Hippocampal formation (tissue), 2 donors: ENCODE data around the gene NUP85.
"Not testable (repeated sequence)": the region's sequence is repeated elsewhere in the genome, so short reads cannot be mapped to it uniquely, and the experiment has no call there.

Experiments
- DNase-seq, 2 donors: peaks; one replicate each; lab custom pipeline; 2025; lab: John Stamatoyannopoulos, UW

NUP85 gene

GRCh38 chr17:75241143-75241430, 35.6 kb downstream of the NUP85 start:
- no peak for DNase-seq

GRCh38 chr17:75241502-75241901, 36.0 kb downstream of the NUP85 start:
- DNase-seq: no peak

- no peak for DNase-seq
These were observed 36.5 kb downstream of the NUP85 start for GRCh38 chr17:75241996-75242460.

- no peak for DNase-seq
These were observed 37.1 kb downstream of the NUP85 start for GRCh38 chr17:75242461-75243042.

- DNase-seq: no peak
These were observed 38.8 kb downstream of the NUP85 start for GRCh38 chr17:75244133-75244866.

- no peak for DNase-seq
These were observed 39.5 kb downstream of the NUP85 start for GRCh38 chr17:75245011-75245410.

GRCh38 chr17:75246404-75246803, 40.9 kb downstream of the NUP85 start:
- DNase-seq: no peak

- no peak for DNase-seq
These were observed 44.1 kb downstream of the NUP85 start for GRCh38 chr17:75249564-75249963.

GRCh38 chr17:75250009-75250471, 44.6 kb downstream of the NUP85 start:
- DNase-seq: no peak

GRCh38 chr17:75252039-75252816, 46.7 kb downstream of the NUP85 start:
- no peak for DNase-seq

GRCh38 chr17:75255954-75256698, 50.6 kb downstream of the NUP85 start:
- DNase-seq: not testable (repeated sequence)

GRCh38 chr17:75257228-75257627, 51.7 kb downstream of the NUP85 start:
- not testable (repeated sequence) for DNase-seq

- DNase-seq: no peak
These were observed 55.3 kb downstream of the NUP85 start for GRCh38 chr17:75260641-75261335.

- DNase-seq: peak; percentile 86 to 92
These were observed 56.0 kb downstream of the NUP85 start, which contains the start of the genes GGA3 and MRPS7 for GRCh38 chr17:75261336-75262111. GGA3 (minus strand) TSS chr17:75261606; CDS start chr17:75261587, 19 bp downstream. MRPS7 (plus strand) TSS chr17:75261879; CDS start chr17:75261901, 22 bp downstream.

- no peak for DNase-seq
These were observed 56.7 kb downstream of the NUP85 start for GRCh38 chr17:75262112-75262606.

- DNase-seq: no peak
These were observed 57.6 kb downstream of the NUP85 start for GRCh38 chr17:75263055-75263454.

- DNase-seq: no peak
These were observed 60.3 kb downstream of the NUP85 start for GRCh38 chr17:75265614-75266315.

- DNase-seq: peak in 1 of 2 donors; percentile 32
These were observed 61.1 kb downstream of the NUP85 start for GRCh38 chr17:75266316-75267152.

GRCh38 chr17:75267153-75267410, 61.6 kb downstream of the NUP85 start:
- peak in 1 of 2 donors; percentile 34 for DNase-seq
